ENCODE measurements around the gene LRRC42.
"Not testable (repeated sequence)": the region's sequence is repeated elsewhere in the genome, so short reads cannot be mapped to it uniquely, and the experiment has no call there.

The LRRC42 gene

DNA sequence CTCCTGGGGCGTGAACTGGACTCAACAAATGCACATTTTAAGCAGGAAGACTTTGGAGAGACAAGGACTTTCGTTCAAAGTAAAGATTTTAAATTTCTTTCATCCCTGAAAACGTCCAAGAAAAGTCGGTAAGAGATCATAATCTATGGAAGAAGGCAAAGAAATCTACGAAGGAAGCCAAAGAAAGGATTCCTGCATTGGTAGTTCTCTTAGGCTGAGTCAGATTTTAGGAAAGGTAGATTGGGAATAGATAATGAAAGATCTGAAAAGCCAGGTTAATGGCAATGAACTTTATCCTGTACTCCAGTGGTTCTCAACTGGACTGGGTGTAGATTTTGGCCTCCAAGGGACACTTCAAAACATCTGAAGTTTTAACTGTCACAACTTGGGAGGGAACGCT lies 3.1 kb upstream of the LRRC42 start:
- FAIRE-seq: no peak

DNA sequence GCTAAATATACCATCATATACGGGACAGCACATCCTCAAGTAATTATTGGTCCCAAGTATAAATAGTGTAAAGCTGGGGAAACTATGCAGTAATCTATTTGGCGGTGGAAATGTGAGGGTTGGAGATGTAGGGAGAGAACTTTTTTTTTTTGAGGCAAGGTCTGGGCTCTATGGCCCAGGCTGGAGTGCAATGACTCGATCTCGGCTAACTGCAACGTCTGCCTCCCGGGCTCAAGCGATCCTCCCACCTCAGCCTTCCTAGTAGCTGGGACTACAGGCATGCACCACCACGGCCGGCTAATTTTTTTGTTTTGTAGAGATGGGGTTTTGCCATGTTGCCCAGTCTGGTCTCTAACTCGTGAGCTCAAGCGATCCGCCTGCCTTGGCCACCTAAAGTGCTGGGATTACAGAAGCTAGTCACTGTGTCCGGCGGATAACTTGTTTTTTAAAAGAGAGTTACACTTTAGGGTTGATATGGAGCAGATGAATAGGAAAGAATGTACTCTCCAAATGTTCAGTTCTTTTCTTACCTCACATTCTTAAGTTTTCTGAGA lies 2.6 kb upstream of the LRRC42 start:
- no peak for FAIRE-seq

DNA sequence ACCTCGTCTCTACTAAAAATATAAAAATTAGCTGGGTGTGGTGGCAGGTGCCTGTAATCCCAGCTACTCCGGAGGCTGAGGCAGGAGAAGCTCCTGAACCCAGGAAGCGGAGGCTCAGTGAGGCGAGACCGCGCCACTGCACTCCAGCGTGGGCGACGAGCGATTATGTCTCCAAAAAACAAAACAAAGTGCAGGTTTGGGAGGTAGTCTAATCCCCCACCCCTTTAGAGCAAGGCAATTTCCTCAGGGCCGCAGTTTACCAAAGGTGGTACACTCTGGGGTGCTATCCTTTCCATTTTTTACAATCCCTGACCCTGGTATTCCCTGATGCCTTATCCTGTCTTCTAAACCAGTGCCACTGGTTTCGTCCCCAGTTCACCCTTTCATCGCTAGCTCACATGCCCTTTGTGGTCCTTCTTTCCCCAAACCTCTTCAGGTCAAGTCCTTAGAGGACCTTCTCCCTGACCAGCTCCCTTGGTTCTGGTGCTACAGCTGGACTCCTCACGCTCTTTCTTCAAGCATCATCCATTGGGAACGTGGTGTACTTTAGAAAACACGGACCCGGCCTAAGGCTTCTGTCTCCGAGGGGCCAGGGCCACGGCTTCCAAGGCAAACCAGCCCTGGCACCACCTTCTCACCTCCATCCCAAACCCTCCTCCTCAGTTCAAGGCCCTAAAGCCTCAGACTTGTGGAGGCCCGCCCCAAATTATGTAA lies 1.5 kb upstream of the LRRC42 start:
- FAIRE-seq: no peak

DNA sequence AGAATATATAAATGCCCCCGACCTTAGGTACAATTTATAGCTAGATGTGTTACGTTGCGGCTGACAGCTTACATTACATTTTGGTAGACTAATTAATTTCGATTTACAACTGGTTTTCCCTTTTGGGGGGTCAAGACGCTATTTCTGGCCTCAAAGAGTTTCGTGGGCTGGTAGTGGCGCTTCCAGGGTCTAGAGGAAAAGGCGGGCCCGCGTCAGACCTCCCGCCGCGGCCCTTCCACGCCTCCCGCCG lies 1.0 kb upstream of the LRRC42 start:
- FAIRE-seq: no peak

GRCh38 chr1:53945433-53946251 lies 508 bp upstream of the LRRC42 start, which contains the start of gene IFT25:
Gene IFT25 (minus strand): TSS chr1:53945699. CDS start chr1:53940082, 5,617 bp downstream.
- no peak for FAIRE-seq

DNA sequence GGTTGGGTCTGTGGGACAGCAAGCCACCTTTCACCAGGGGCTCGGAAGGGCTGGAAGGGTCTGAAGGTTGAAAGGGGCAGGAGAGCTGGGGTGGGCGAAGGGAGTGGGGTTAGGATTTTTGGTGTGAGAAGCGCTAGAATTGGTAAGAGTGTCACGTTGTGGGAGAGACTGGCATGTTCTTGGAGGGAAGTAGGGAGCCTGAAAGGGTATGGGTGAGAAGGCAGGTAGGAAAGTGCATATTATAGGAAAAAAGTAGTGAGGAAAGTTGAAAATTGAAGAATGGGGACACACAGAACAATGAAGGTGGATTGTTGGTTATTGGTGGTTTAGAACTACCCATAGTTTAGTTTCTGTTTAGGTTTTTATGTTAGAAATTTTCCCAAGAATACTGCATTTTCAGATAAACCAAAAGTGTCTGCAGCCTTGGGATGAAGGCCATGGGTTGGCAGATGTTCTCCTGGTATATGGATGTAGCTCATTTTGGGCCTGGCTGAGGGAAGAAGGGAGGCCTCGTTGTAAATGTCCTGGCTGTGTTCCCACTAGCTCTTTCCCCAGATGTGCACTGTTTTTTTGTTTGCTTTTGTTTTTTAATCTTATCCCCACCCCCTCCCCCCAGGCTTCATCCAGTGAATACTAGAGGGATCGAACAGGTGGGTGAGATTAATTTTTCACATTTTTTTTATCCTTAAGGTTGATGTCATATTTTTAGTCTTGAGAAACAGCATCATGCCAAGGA lies 1.2 kb downstream of the LRRC42 start:
- no peak for FAIRE-seq

- FAIRE-seq: no peak
Observed at GRCh38 chr1:53948291-53948690, 2.1 kb downstream of the LRRC42 start.

DNA sequence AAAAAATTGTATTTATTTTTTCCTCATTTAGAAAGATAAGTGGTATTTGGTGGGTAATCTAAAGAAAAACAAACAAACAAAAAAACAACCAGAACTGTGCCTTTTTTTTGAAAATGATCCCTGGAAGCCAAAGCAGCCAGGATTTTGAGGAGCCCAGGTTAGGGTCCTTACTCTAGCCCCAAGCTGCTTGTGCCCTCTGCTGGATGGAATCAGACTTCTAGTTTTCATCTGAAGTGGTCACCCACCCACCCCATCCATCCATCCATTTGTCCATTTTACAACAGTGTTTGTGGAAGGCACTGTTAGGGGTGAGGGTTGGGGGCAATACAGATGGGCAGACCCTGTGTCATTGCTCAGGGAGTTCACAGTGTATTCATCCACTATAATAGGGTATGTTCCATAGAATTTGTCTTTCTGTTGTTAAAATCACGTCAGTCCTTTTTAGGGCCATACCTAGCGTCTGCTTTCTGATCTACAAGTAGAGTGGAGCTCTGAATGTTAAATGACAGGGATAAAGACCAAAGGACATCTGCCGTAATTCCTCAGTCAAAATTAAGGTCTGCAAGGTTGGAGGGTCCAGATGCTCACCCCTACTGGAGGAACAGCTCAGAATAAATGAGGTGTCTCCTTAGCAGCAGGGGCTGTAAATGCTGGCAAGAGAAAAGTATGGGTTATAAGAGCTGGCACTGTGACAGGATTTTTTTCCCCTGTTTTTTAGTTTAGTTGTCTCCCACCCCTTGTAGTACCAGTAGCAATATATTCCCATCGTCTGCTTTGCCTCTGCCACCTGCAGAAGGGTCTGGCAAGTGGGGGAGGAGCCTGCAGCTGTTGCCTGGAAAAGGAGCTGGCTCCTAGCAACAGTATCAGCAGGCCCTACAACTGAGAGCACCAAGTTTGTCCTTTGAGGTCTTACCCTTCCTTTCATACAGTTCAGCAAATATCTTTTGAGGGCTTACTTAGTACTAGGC lies 3.2 kb downstream of the LRRC42 start:
- no peak for FAIRE-seq

- FAIRE-seq: no peak
Observed at GRCh38 chr1:53951697-53952096, 5.5 kb downstream of the LRRC42 start.

GRCh38 chr1:53954128-53954527 lies 8.0 kb downstream of the LRRC42 start:
- no peak for FAIRE-seq

GRCh38 chr1:53956308-53957168 lies 10.4 kb downstream of the LRRC42 start:
- no peak for FAIRE-seq

DNA sequence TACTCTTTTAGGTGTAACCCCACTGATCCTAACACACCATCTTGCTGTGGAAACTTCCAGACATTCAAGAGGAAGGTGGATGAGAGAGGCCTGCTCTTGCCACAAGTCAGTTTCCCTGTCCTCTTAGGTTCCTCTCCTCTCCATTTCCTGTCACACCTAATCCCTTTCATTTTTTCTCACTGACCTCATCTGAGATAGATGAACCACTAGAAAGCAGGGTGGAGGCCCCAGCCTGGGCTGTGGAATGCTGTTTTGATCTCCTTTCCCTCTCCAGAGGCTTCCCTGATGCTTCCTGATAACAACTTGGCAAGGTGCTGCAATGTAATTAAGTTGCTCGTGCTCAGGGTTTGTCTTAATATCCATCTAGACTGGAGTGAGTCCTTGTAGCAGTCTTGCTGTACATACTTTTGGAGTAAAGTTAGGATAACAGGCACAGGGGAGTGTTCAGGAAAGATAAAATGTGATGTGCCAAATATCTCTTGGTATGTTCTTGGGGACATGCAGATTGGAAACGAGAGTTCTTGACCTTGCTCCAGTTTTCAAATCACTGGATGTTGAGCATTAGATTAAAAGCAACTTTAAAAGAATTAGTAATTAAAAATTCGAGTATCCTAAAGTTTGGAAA lies 11.2 kb downstream of the LRRC42 start:
- FAIRE-seq: no peak

DNA sequence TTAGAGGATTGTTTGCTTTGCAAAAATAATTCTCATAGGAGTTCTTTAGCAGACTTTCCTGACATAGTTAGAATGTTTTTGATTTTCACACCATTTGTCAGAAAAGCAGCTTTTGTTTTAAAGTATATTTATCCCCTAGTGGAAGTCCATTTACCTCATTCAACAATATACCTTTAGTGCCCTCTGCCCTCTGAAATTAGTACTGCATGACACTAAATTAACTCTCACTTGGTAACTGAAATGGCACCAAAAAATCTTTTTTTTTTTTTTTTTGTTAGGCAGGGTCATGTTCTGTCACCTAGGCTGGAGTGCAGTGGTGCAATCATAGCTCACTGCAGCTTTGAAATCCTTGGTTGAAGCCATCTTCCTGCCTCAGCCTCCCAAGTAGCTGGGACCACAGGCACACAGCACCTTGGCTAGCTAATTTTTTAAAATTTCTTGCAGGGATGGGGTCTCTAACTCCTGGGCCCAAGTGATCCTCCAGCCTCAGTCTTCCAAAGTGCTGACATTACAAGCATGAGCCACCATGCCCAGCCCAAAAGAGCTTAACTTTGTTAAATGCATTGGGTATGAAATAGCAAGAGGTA lies 13.6 kb downstream of the LRRC42 start:
- peak; percentile 59 for FAIRE-seq

GRCh38 chr1:53962395-53962794 lies 16.2 kb downstream of the LRRC42 start:
- no peak for FAIRE-seq

DNA sequence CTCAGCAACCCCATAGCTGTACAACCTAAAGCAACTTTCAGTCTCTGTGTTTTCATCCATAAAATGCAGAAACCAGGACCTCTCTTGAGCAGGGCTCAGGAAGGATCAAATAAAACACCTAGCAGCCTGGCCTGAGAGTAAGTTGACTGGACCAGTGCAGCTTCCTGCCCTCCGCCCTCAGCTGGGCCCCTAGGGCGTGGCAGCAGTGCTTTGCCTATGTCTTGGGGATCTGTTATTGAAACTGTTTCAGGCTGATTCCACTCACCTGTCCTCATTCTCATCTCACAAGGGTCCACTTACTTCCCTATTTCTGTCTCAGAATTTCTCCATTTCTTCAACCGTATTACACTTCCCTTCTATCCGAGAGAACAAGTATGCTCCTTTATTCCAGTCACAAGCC lies 17.3 kb downstream of the LRRC42 start:
- no peak for FAIRE-seq

DNA sequence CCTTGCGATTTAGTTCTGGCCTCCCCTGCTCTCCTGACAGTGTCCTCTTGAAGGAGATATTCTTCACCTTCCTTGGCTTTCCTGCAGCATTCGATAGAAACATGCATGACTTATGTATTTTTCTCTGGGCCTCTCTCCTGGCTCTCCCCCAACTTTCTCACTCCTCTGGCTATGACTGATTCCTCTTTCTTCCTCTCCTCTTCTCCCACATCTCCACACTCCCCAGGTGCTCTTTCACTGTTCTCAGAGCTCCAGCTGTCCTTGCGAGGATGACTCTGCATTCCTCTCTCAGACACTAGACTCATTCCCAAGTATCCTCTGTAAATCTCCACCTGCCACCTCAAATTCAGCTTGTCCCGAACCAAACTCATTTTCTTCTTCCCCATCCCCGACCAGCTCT lies 18.0 kb downstream of the LRRC42 start:
- FAIRE-seq: no peak

GRCh38 chr1:53966794-53967193 lies 20.6 kb downstream of the LRRC42 start:
- no peak for FAIRE-seq

- no peak for FAIRE-seq
Observed at GRCh38 chr1:53967409-53968124, 21.4 kb downstream of the LRRC42 start.

- FAIRE-seq: no peak
Observed at GRCh38 chr1:53968125-53968513, 22.0 kb downstream of the LRRC42 start.

GRCh38 chr1:53969323-53969722 lies 23.2 kb downstream of the LRRC42 start:
- not testable (repeated sequence) for FAIRE-seq
